Hepatocyte (in vitro differentiated cells): ENCODE results near the gene UGGT2. TPM values are rescaled to one million over a fixed set of nuclear protein-coding genes. Genes with fewer than 3 reads are reported as not detected.
"Not testable (repeated sequence)": the region's sequence is repeated elsewhere in the genome, so short reads cannot be mapped to it uniquely, and the experiment has no call there.

Experiments
- DNase-seq: peaks from one replicate; pipeline ENCODE4 v3.0.0-alpha.2; 2016; ENCODE audit warnings: low spot score
- H2AFZ ChIP-seq: fragments of 200-600 bp; sonication (generic); 2 replicates; pipeline ENCODE4 v1.6.0; 2016; ENCODE audit warnings: antibody characterized with exemption, mild to moderate bottlenecking
- H3K27ac ChIP-seq: fragments of 200-600 bp; sonication (generic); 2 replicates; pipeline ENCODE4 v1.5.1; 2016; ENCODE audit warnings: mild to moderate bottlenecking
- H3K27me3 ChIP-seq: fragments of 200-600 bp; sonication (generic); 2 replicates; pipeline ENCODE4 v1.6.1; 2016
- H3K36me3 ChIP-seq: fragments of 200-600 bp; sonication (generic); replicated peaks from 2 replicates; pipeline ENCODE4 v1.5.1; 2016; ENCODE audit warnings: low read depth; ENCODE audit not compliant: insufficient read depth
- H3K4me1 ChIP-seq: fragments of 200-600 bp; sonication (generic); 2 replicates; pipeline ENCODE4 v1.5.1; 2016; ENCODE audit warnings: mild to moderate bottlenecking, moderate library complexity; ENCODE audit not compliant: insufficient read depth
- H3K4me2 ChIP-seq: fragments of 200-600 bp; sonication (generic); 2 replicates; pipeline ENCODE4 v1.6.0; 2016
- H3K4me3 ChIP-seq: fragments of 200-600 bp; sonication (generic); 2 replicates; pipeline ENCODE4 v1.5.1; 2016; ENCODE audit warnings: mild to moderate bottlenecking
- H3K79me2 ChIP-seq: fragments of 200-600 bp; sonication (generic); 2 replicates; pipeline ENCODE4 v1.6.0; 2017; ENCODE audit warnings: mild to moderate bottlenecking
- H3K9me2 ChIP-seq: fragments of 200-600 bp; sonication (generic); replicated peaks from 2 replicates; pipeline ENCODE4 v1.6.0; 2017; ENCODE audit warnings: mild to moderate bottlenecking; ENCODE audit not compliant: insufficient read depth
- H3K9me3 ChIP-seq: fragments of 200-600 bp; sonication (generic); 2 replicates; pipeline ENCODE4 v1.5.1; 2016; ENCODE audit warnings: low read depth, mild to moderate bottlenecking
- H4K20me1 ChIP-seq: fragments of 200-600 bp; sonication (generic); 2 replicates; pipeline ENCODE4 v1.6.0; 2016; ENCODE audit warnings: mild to moderate bottlenecking; ENCODE audit not compliant: insufficient read depth, poor library complexity, severe bottlenecking
- CTCF ChIP-seq: fragments of 200-600 bp; sonication (generic); IDR thresholded peaks from 2 replicates; pipeline ENCODE4 v1.5.1; 2016; ENCODE audit warnings: antibody characterized with exemption, mild to moderate bottlenecking; ENCODE audit not compliant: poor library complexity
- EZH2 ChIP-seq: fragments of 200-600 bp; sonication (generic); IDR thresholded peaks from 2 replicates; pipeline ENCODE4 v1.6.1; 2016; ENCODE audit warnings: antibody characterized with exemption, mild to moderate bottlenecking, borderline replicate concordance
- EZH2phosphoT487 ChIP-seq: fragments of 200-600 bp; sonication (generic); IDR thresholded peaks from one replicate; pipeline ENCODE4 v1.6.1; 2018; ENCODE audit warnings: antibody characterized with exemption, mild to moderate bottlenecking, low read depth, moderate library complexity; ENCODE audit not compliant: unreplicated experiment, severe bottlenecking
- WGBS: methylation state at CpG from one replicate; pipeline ENCODE4 v1.1.6; 2016; ENCODE audit warnings: low lambda C conversion rate; ENCODE audit errors: missing lambda C conversion rate; 5-methylcytosine and 5-hydroxymethylcytosine counted together
- polyA plus RNA-seq: library from polyadenylated mRNA; unstranded; fragments of >200 nt; fragmentation: Nextera tagmentation; extraction: Ambion mirVana; gene quantifications from 2 replicates; pipeline ENCODE4 v1.2.1, GENCODE V29; 2016
- total RNA-seq: library from RNA; depleted of rRNA; stranded (reverse); fragments of >200 nt; gene quantifications from 2 replicates; pipeline ENCODE4 v1.2.3, GENCODE V29; 2014

Gene UGGT2
- total and polyA plus RNA-seq, 2 experiments from 2014 or later: 23.6 to 60.3 TPM

- WGBS: 97% methylated on average over 3 of the region's 3 CpGs
- Histone ChIP-seq H3K4me2 (no peak overlapping the region), H2AFZ (no peak overlapping the region), H3K4me1 (no peaks in the 10 kb centered on the region), H3K27me3 (no peaks in the 10 kb centered on the region), H3K9me2 (no peaks in the 10 kb centered on the region), H3K36me3 (no peaks in the 10 kb centered on the region), H3K4me3 (no peak overlapping the region), H4K20me1 (no peaks in the 10 kb centered on the region), H3K27ac (no peak overlapping the region), H3K79me2 (no peaks in the 10 kb centered on the region), H3K9me3 (no peaks in the 10 kb centered on the region)
- DNase-seq: no peak
- TF ChIP-seq EZH2 (no peak), EZH2phosphoT487 (no peak), CTCF (no peak)
These were observed 259.4 kb downstream of the UGGT2 start for GRCh38 chr13:95793781-95794180.

GRCh38 chr13:95793018-95793555 is 260.1 kb downstream of the UGGT2 start:
- 90% methylated on average over 3 of the region's 3 CpGs for WGBS
- no peak overlapping the region for H3K4me2 ChIP-seq
- H3K4me1 ChIP-seq: no peaks in the 10 kb centered on the region
- H3K36me3 ChIP-seq: no peaks in the 10 kb centered on the region
- no peaks in the 10 kb centered on the region for H3K79me2 ChIP-seq
- H3K9me3 ChIP-seq: no peaks in the 10 kb centered on the region
- no peak overlapping the region for H3K27ac ChIP-seq
- H3K9me2 ChIP-seq: no peaks in the 10 kb centered on the region
- TF ChIP-seq EZH2phosphoT487: no peak
- no peak for TF ChIP-seq EZH2
- TF ChIP-seq CTCF: no peak
- no peaks in the 10 kb centered on the region for H3K27me3 ChIP-seq
- no peak overlapping the region for H3K4me3 ChIP-seq
- no peak for DNase-seq
- H4K20me1 ChIP-seq: no peaks in the 10 kb centered on the region
- H2AFZ ChIP-seq: no peak overlapping the region

- Histone ChIP-seq H3K27me3 (no peaks in the 10 kb centered on the region), H4K20me1 (no peaks in the 10 kb centered on the region), H3K9me3 (no peaks in the 10 kb centered on the region), H3K4me1 (no peaks in the 10 kb centered on the region), H3K4me2 (no peak overlapping the region), H2AFZ (no peak overlapping the region), H3K9me2 (no peaks in the 10 kb centered on the region), H3K4me3 (no peak overlapping the region), H3K79me2 (no peaks in the 10 kb centered on the region), H3K36me3 (no peaks in the 10 kb centered on the region), H3K27ac (no peak overlapping the region)
- no peak for TF ChIP-seq CTCF
- TF ChIP-seq EZH2: no peak
- no peak for TF ChIP-seq EZH2phosphoT487
- 88% methylated on average over 7 of the region's 7 CpGs for whole genome bisulfite sequencing
- DNase-seq: no peak
These were observed 262.0 kb downstream of the UGGT2 start for GRCh38 chr13:95791084-95791722.

- H3K79me2 ChIP-seq, H3K27ac ChIP-seq, H3K9me2 ChIP-seq, H4K20me1 ChIP-seq, H3K4me3 ChIP-seq, H3K27me3 ChIP-seq, H3K9me3 ChIP-seq, H2AFZ ChIP-seq, H3K4me1 ChIP-seq, DNase-seq, H3K4me2 ChIP-seq, H3K36me3 ChIP-seq: not testable (repeated sequence)
These were observed 263.9 kb downstream of the UGGT2 start for GRCh38 chr13:95789315-95789714.
